MG63 (cell line): Measurements from ENCODE around the gene VMP1. TPM values are rescaled to one million over a fixed set of nuclear protein-coding genes. Genes with fewer than 3 reads are reported as not detected.
"Not testable (repeated sequence)": the region's sequence is repeated elsewhere in the genome, so short reads cannot be mapped to it uniquely, and the experiment has no call there.

Experiments
- DNase-seq: peaks from one replicate; pipeline ENCODE4 v3.0.0-alpha.2; 2020
- H3K27me3 ChIP-seq: fragments of 250-450 bp; sonication (Bioruptor Pico); 2 replicates; pipeline ENCODE4 v1.5.1; 2020; ENCODE audit warnings: mild to moderate bottlenecking, moderate library complexity
- H3K36me3 ChIP-seq: fragments of 250-450 bp; sonication (Bioruptor Pico); 2 replicates; pipeline ENCODE4 v1.5.1; 2020; ENCODE audit warnings: mild to moderate bottlenecking, moderate library complexity
- H3K4me3 ChIP-seq: fragments of 250-450 bp; sonication (Bioruptor Pico); 2 replicates; pipeline ENCODE4 v1.5.1; 2020; ENCODE audit warnings: mild to moderate bottlenecking, moderate library complexity
- H3K9me3 ChIP-seq: fragments of 250-450 bp; sonication (Bioruptor Pico); 2 replicates; pipeline ENCODE4 v1.5.1; 2020; ENCODE audit warnings: mild to moderate bottlenecking, moderate library complexity
- total RNA-seq: library from RNA; depleted of rRNA; stranded (reverse); fragments of >200 nt; shearing (Covaris generic); gene quantifications from 2 replicates; pipeline ENCODE4 v1.2.3, GENCODE V29; 2014; ENCODE audit warnings: low replicate concordance

VMP1 gene
- total RNA-seq, 1 experiment from 2014 or later, result 161 TPM

DNA sequence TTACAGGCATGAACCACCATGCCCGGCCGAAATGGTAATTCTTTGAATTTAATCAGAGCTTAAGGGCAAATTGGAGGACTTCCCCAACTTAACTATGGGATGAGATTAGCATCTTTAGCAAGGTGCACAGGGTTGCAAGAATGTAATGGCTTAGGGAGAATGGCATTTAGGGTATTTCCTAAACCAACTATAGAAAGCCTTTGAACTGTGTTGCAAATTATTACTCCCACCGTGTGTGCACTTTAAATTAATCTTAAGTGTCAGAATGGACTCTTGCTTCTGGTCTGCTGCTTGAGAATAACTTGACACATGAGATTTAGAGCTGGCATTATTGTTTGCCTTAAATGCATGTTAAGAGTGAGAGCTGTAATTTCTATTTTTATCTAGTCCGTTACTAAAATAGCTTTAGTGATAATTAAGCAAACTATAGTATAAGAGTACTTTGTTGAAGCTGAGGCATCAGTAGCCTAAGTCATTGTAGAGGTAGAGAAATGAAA, 125.5 kb downstream of the VMP1 start:
- Histone ChIP-seq H3K27me3 (no peaks in the 10 kb centered on the region), H3K4me3 (no peak overlapping the region), H3K9me3 (no peaks in the 10 kb centered on the region), H3K36me3 (peaks cover 2% of the 10 kb centered on the region)
- DNase-seq, result no peak

DNA sequence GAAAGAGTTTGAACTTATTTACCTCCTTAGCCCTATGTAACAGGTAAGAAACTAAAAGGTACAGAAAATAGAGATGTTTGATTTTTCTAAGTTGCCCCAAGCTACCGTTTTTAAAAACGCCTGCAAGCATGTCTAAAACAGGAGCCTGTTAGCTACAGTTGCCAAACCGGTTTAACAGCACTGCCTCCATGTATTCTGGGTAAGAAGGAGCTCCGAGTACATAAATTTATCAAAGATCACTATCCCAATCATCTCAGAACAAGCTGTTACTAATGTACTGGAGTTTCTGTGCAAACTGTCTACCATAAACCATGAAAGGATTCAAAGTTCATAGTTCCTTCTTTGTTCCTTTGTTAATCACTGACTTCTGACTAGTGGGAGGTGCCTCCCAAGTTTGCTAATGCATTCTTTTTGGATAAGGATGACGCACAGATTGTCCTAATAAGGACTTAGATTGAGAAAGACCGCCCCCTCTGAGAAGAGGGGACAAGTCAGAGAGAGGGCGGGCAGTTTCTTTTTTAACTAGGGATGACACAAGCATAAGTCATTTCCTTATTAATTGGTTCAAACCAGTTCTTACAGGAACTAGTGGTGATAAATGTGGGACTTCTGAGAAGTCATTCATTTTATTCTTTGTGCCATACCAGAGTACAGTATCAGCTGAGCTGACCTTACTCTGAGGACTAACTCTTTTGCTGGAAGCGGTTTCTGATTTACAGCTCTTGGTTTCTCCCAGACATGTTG, 130.0 kb downstream of the VMP1 start:
- peaks cover 44% of the 10 kb centered on the region for H3K36me3 ChIP-seq
- no peaks in the 10 kb centered on the region for H3K27me3 ChIP-seq
- no peaks in the 10 kb centered on the region for H3K9me3 ChIP-seq

DNA sequence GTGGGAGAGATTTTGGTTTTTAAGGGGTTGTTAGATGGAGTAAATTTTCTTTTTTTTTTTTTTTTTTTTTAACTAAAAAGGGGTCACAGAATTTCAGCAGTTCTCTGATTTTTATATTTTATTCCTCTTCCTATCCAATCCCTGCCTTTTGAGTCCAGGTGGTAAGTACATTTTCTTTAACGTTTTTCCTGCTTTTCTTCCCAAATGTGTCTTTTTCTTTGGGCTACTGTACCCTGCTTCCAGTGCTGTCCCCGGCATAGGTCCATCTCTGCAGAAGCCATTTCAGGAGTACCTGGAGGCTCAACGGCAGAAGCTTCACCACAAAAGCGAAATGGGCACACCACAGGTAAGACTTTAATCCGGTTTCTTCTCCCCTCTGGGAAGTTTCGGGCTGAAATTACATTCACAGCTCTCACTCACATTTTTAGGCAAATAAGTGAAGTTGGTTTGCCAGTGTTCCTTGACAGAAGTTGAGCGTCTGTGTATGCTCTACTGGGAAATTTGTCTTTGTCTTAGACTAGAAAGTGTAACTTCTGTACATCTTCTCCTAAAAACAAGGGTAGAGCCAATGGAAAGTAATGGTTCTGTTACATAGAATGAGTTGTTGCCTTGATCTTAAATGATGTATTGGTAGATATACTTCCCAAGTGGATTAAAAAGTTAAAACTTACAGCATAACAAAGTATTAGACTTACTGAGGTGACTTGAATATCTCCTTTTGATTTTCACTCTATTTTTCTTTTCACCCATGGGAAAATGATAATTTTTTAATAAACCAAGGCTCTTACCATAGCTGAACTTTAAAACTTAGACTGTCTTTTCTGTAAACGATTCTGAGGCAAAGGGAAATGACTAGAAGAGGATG, 130.8 kb downstream of the VMP1 start:
- Histone ChIP-seq H3K9me3 (no peaks in the 10 kb centered on the region), H3K4me3 (peak overlapping the region; percentile 77), H3K27me3 (no peaks in the 10 kb centered on the region), H3K36me3 (peaks cover 44% of the 10 kb centered on the region)
- no peak for DNase-seq

More for the DNA sequence above, 130.0 kb downstream of the VMP1 start:
- peak overlapping the region; percentile 77 for H3K4me3 ChIP-seq
- peak; percentile 85 for DNase-seq

DNA sequence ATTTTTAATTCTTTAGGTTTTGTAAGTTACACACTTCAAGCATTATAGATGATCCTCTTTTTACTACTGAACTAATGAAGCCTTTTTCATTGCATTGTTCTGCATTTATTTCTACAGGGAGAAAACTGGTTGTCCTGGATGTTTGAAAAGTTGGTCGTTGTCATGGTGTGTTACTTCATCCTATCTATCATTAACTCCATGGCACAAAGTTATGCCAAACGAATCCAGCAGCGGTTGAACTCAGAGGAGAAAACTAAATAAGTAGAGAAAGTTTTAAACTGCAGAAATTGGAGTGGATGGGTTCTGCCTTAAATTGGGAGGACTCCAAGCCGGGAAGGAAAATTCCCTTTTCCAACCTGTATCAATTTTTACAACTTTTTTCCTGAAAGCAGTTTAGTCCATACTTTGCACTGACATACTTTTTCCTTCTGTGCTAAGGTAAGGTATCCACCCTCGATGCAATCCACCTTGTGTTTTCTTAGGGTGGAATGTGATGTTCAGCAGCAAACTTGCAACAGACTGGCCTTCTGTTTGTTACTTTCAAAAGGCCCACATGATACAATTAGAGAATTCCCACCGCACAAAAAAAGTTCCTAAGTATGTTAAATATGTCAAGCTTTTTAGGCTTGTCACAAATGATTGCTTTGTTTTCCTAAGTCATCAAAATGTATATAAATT, 132.3 kb downstream of the VMP1 start:
- peaks cover 44% of the 10 kb centered on the region for H3K36me3 ChIP-seq
- no peak for DNase-seq
- H3K9me3 ChIP-seq, result no peaks in the 10 kb centered on the region
- H3K27me3 ChIP-seq, result no peaks in the 10 kb centered on the region
- H3K4me3 ChIP-seq, result peak overlapping the region; percentile 77

DNA sequence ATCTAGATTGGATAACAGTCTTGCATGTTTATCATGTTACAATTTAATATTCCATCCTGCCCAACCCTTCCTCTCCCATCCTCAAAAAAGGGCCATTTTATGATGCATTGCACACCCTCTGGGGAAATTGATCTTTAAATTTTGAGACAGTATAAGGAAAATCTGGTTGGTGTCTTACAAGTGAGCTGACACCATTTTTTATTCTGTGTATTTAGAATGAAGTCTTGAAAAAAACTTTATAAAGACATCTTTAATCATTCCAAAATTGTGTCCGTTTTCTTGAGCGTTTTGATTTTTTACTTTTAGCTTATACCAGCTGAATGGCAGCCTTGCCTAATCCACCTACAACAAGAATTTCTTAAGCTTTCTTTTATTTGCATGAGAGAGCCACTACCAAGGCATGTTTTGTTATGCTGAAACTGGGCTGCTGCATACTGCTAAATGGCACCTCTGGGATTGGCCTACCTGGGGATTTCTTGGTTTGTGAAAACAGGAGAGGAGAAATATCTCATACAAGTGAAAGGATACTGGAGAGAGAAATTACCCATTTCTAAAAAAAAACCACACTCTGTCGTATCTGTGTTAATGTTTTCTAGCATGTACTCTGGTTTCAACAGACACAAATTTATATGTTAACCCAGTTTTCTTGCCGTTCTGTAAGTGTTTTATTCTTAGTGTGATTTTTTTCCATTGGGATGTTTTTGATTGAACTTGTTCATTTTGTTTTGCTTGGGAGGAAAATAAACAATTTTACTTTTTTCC, 133.1 kb downstream of the VMP1 start:
- Histone ChIP-seq H3K36me3 (peaks cover 44% of the 10 kb centered on the region), H3K9me3 (no peaks in the 10 kb centered on the region), H3K4me3 (peak overlapping the region; percentile 77), H3K27me3 (no peaks in the 10 kb centered on the region)
- DNase-seq, result no peak

DNA sequence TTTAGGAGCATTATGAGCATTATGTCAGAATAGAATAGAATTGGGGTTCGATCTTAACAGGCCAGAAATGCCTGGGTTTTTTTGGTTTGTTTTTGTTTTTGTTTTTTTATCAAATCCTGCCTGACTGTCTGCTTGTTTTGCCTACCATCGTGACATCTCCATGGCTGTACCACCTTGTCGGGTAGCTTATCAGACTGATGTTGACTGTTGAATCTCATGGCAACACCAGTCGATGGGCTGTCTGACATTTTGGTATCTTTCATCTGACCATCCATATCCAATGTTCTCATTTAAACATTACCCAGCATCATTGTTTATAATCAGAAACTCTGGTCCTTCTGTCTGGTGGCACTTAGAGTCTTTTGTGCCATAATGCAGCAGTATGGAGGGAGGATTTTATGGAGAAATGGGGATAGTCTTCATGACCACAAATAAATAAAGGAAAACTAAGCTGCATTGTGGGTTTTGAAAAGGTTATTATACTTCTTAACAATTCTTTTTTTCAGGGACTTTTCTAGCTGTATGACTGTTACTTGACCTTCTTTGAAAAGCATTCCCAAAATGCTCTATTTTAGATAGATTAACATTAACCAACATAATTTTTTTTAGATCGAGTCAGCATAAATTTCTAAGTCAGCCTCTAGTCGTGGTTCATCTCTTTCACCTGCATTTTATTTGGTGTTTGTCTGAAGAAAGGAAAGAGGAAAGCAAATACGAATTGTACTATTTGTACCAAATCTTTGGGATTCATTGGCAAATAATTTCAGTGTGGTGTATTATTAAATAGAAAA, 133.8 kb downstream of the VMP1 start:
- not testable (repeated sequence) for H3K9me3 ChIP-seq, DNase-seq, H3K27me3 ChIP-seq
- Histone ChIP-seq H3K36me3 (peaks cover 44% of the 10 kb centered on the region), H3K4me3 (peak overlapping the region; percentile 77)

DNA sequence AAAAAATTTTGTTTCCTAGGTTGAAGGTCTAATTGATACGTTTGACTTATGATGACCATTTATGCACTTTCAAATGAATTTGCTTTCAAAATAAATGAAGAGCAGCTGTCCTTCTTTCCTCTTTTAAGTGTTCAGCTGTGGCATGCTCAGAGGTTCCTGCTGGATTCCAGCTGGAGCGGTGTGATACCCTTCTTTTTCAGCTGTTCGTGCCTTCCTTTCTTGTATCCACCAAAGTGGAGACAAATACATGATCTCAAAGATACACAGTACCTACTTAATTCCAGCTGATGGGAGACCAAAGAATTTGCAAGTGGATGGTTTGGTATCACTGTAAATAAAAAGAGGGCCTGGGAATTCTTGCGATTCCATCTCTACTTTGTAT, 134.4 kb downstream of the VMP1 start:
- H3K36me3 ChIP-seq, result peaks cover 44% of the 10 kb centered on the region
- peak overlapping the region; percentile 77 for H3K4me3 ChIP-seq
- not testable (repeated sequence) for DNase-seq, H3K9me3 ChIP-seq, H3K27me3 ChIP-seq

DNA sequence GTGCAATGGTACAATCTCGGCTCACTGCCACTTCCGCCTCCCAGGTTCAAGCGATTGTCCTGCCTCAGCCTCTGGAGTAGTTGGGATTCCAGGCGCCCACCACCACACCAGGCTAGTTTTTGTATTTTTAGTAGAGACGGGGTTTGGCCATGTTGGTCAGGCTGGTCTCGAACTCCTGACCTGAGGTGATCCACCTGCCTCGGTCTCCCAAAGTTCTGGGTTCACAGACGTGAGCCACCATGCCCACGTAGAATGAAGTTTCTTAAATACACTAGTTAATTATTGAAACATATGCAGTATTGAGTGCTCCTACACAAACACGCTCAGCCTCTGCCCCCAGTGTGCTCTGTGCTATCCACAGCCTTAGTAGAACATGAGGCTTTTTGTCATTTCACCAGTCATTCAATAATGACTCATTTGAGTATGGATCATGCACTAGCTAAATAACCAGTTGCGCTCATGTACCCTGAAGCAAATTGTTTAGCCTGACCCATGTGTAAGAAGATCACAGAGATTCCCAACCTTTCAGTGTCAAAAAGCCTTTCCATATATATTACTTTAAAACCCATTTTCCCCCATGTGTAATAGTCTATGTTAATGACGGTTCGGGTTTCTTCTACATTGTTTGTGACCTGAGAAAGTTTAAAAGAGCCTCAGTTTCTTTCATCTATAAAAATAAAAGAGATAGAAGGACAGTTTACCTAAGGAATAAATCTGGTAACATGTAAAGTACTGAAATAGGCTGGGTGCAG, 135.6 kb downstream of the VMP1 start:
- Histone ChIP-seq H3K27me3 (no peaks in the 10 kb centered on the region), H3K4me3 (0 out of 2 replicates have a peak overlapping the region, but pooled peaks have one; percentile 0), H3K9me3 (no peaks in the 10 kb centered on the region), H3K36me3 (peaks cover 43% of the 10 kb centered on the region)
- peak; percentile 85 for DNase-seq

DNA sequence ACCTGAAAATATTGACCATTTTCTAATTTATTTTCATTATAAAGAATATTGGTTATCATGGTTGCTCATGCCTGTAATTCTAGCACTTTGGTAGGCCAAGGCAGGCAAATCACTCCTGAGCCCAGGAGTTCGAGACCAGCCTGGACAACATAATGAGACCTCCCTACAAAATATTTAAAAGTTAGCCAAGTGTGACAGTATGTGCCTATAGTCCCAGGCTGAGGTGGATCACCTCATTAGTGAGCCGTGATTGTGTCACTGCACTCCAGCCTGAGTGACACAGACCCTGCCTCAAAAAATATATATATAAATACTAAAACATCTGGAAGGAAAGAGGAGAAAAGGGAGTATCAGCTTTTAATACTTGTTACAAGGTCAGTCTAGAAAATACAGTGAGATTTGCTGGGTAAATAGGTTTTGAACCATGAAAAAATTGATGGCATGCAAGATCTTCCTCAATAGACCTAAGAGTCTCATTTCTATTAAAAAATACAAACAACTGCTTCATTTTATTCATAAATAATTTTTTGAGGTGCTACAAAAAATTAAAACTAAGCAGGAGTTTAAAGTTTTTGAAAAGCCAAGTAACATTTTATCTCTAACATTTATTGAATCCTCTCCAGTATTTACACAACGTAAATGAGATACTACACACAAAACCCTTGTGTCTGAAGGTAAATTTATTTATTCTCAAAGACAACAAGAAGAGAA, 137.6 kb downstream of the VMP1 start:
- H3K4me3 ChIP-seq, result no peak overlapping the region
- no peaks in the 10 kb centered on the region for H3K27me3 ChIP-seq
- no peaks in the 10 kb centered on the region for H3K9me3 ChIP-seq
- peaks cover 24% of the 10 kb centered on the region for H3K36me3 ChIP-seq
- DNase-seq, result no peak

DNA sequence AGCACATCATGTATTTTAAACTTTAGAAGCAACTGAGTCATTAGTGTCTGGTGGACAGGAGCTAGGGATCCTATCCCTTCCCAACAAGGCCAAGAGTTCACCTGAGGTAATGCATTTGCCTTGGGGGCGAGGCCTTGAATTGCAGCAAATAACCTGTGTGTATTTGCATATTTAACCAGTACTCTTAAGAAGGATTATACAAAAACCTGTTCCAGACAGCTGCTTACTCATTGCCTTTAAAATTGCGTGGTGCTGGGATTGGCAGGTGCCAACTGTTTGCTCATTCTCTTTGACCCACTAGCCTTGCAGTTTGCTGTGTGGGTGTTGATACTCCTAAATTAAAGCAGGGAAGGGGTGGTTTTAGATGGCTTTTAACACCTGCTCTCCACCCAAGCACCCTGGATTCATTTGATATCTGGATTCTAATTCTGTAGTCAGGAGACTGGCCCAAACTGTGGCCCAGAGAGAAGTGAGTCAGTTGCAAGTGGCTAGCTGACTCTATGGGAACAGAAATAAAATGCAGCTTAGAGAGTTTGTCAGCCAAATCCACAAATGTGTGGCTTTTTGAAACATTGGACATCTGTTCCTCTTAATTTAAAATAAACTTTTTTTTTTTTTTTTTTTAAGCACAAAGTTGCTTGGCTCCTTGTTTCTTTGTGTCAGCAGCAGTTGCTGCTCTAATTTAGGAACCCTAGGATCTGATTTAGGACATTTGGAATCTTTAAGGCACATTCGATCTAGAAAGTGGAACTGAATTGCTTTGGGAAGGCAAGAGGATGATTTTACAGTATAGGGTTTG, 138.3 kb downstream of the VMP1 start:
- no peaks in the 10 kb centered on the region for H3K9me3 ChIP-seq
- no peak overlapping the region for H3K4me3 ChIP-seq
- H3K27me3 ChIP-seq, result no peaks in the 10 kb centered on the region
- peaks cover 16% of the 10 kb centered on the region for H3K36me3 ChIP-seq
- DNase-seq, result peak; percentile 78

DNA sequence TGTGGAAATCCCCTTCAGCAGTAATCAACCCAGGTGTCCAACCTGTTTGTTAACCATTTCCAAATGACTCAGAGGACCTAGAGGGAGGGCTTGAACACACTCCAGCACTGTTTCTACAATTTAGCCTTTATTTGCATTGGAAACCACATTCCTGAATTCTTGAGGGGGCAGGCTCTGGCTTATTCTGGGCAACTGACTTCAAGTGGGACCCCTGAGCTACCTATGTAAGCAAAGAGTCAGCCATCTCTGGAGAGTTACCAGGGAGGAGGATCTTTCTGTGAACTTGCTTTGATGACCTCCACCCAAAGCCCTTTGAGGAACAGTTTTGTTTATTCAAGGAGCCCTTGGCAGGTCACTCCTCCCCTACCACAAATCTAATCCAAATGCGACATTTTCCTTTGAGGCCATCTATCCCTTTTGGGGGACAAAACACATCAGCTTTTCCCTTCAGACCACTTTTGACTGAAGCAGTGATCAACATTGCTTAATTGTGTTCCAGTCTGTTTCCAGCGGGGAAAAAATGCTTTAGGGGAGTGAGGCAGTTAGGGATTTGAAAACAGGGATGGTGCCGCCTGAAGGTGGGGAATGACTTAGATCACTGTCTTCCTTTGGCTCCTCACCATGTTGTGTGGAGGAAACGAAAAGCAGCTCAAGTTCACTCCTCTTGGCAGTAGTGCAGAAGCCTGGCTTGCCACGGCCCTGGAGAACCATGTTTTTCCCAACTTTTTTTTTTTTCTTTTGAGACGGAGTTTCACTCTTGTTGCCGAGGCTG, 139.1 kb downstream of the VMP1 start:
- DNase-seq, result peak; percentile 81
- no peaks in the 10 kb centered on the region for H3K9me3 ChIP-seq
- peaks cover 8% of the 10 kb centered on the region for H3K36me3 ChIP-seq
- no peak overlapping the region for H3K4me3 ChIP-seq
- H3K27me3 ChIP-seq, result no peaks in the 10 kb centered on the region

DNA sequence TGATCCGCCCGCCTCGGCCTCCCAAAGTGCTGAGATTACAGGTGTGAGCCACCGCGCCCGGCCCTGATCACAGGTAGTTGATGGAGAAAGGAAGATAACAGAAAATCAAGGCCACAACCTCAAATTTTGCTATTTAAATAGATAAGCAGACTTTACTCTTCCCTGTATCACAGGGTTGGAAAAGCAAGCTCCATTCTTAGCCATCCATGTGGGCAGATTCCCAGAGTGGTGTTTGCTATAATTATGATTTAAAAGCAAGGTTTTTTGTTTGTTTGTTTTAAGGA, 140.9 kb downstream of the VMP1 start:
- H3K4me3 ChIP-seq, result no peak overlapping the region

DNA sequence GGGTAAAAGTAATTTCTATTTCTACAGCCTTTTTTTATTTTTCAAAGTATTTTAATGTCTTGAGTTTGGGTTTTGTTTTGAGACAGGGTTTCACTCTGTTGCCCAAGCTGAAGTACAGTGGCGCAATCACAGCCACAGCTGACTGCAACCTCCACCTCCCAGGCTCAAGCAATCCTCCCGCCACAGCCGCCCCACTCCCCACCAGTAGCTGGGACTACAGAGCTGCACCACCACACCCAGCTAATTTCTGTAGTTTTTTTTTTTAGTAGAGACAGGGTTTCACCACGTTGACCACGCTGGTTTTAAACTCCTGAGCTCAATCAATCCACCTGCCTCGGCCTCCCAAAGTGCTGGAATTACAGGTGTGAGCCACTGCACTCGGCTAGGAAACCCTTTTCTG, 141.3 kb downstream of the VMP1 start:
- Histone ChIP-seq H3K4me3 (no peak overlapping the region), H3K9me3 (no peaks in the 10 kb centered on the region), H3K27me3 (no peaks in the 10 kb centered on the region), H3K36me3 (no peaks in the 10 kb centered on the region)
- DNase-seq, result no peak

More for the DNA sequence above, 140.9 kb downstream of the VMP1 start:
- no peaks in the 10 kb centered on the region for H3K36me3 ChIP-seq
- no peaks in the 10 kb centered on the region for H3K27me3 ChIP-seq
- no peaks in the 10 kb centered on the region for H3K9me3 ChIP-seq
- DNase-seq, result no peak
